HG03457 (cell line): ENCODE measurements around the gene DCP1A.
"Not testable (repeated sequence)": the region's sequence is repeated elsewhere in the genome, so short reads cannot be mapped to it uniquely, and the experiment has no call there.

Experiments
- ATAC-seq: cut with Tn5 transposase; IDR thresholded peaks from one replicate; pipeline ENCODE4 v1.9.1; 2021; ENCODE audit warnings: moderate number of reproducible peaks; ENCODE audit not compliant: unreplicated experiment

DCP1A gene

GRCh38 chr3:53269888-53270880, 77.2 kb downstream of the DCP1A start:
- peak; percentile 58 for ATAC-seq

GRCh38 chr3:53269193-53269592, 78.2 kb downstream of the DCP1A start:
- ATAC-seq: not testable (repeated sequence)

GRCh38 chr3:53267766-53268165, 79.6 kb downstream of the DCP1A start:
- ATAC-seq: no peak

GRCh38 chr3:53264718-53265117, 82.6 kb downstream of the DCP1A start:
- no peak for ATAC-seq

- no peak for ATAC-seq
Measured at GRCh38 chr3:53263907-53264306, 83.4 kb downstream of the DCP1A start.

GRCh38 chr3:53261712-53262111, 85.6 kb downstream of the DCP1A start:
- no peak for ATAC-seq

- ATAC-seq: no peak
Measured at GRCh38 chr3:53260286-53260785, 87.0 kb downstream of the DCP1A start.

GRCh38 chr3:53259427-53260259, 87.7 kb downstream of the DCP1A start:
- no peak for ATAC-seq

- ATAC-seq: no peak
Measured at GRCh38 chr3:53258600-53259426, 88.5 kb downstream of the DCP1A start.

- no peak for ATAC-seq
Measured at GRCh38 chr3:53257465-53257864, 89.9 kb downstream of the DCP1A start.

GRCh38 chr3:53256704-53257055, 90.7 kb downstream of the DCP1A start:
- ATAC-seq: no peak

GRCh38 chr3:53255775-53256703, 91.3 kb downstream of the DCP1A start, which contains the start of gene TKT:
TKT (minus strand) TSS chr3:53256022; CDS start chr3:53255942, 80 bp downstream.
- peak; percentile 50 for ATAC-seq

GRCh38 chr3:53255423-53255774, 91.9 kb downstream of the DCP1A start:
- peak; percentile 41 for ATAC-seq

GRCh38 chr3:53254509-53255422, 92.6 kb downstream of the DCP1A start:
- peak; percentile 42 for ATAC-seq

GRCh38 chr3:53253707-53254508, 93.4 kb downstream of the DCP1A start:
- no peak for ATAC-seq

GRCh38 chr3:53252947-53253322, 94.4 kb downstream of the DCP1A start:
- not testable (repeated sequence) for ATAC-seq

GRCh38 chr3:53252096-53252946, 95.0 kb downstream of the DCP1A start:
- ATAC-seq: no peak
